ENCODE results near the gene SF3A2.

Gene SF3A2

GRCh38 chr19:2242092-2242537 lies 5.5 kb downstream of the SF3A2 start:
- no peak overlapping the region for H3K27ac ChIP-seq (ENCODE audit: low read depth, low read length, poor library complexity, severe bottlenecking)

GRCh38 chr19:2242816-2243215 lies 6.2 kb downstream of the SF3A2 start:
- Histone ChIP-seq H3K9ac (ENCODE audit: low read length) (no peak overlapping the region), H4K20me1 (ENCODE audit: insufficient read depth, low read length) (no peaks in the 10 kb centered on the region), H3K4me2 (ENCODE audit: low read length) (no peak overlapping the region)

More at GRCh38 chr19:2242092-2242537, 5.5 kb downstream of the SF3A2 start:
- no peaks in the 10 kb centered on the region for H3K27me3 ChIP-seq (ENCODE audit: insufficient read depth, low read length)
- H2AFZ ChIP-seq (ENCODE audit: low read length) = no peak overlapping the region
- peaks cover 41% of the 10 kb centered on the region for H3K4me1 ChIP-seq (ENCODE audit: insufficient read depth, low read length, severe bottlenecking)
- H3K4me2 ChIP-seq (ENCODE audit: low read length) = no peak overlapping the region; the same call in 1 of the 2 replicates
- no peaks in the 10 kb centered on the region for H4K20me1 ChIP-seq (ENCODE audit: insufficient read depth, low read length)
- no peaks in the 10 kb centered on the region for H3F3A ChIP-seq (ENCODE audit: insufficient read depth, low read length)
- peaks cover 52% of the 10 kb centered on the region for H3K79me2 ChIP-seq (ENCODE audit: insufficient read depth, low read length)
- H3K9ac ChIP-seq (ENCODE audit: low read length) = no peak overlapping the region
- no peak overlapping the region for H3K4me3 ChIP-seq (ENCODE audit: low read depth, low read length, poor library complexity, severe bottlenecking)
- H3K9me2 ChIP-seq (ENCODE audit: low read depth, low read length) = no peaks in the 10 kb centered on the region
- TF ChIP-seq CTCF (IDR thresholded peaks at IDR 0.05; ENCODE audit: low read length) = no peak
- no peak for TF ChIP-seq EZH2 (IDR thresholded peaks at IDR 0.05; ENCODE audit: borderline replicate concordance, low read length)
- no peaks in the 10 kb centered on the region for H3K9me3 ChIP-seq (ENCODE audit: low read length)
- H3K36me3 ChIP-seq (ENCODE audit: insufficient read depth, low read length) = peaks cover 56% of the 10 kb centered on the region

GRCh38 chr19:2243274-2244124 lies 6.9 kb downstream of the SF3A2 start:
- no peak overlapping the region for H3K4me3 ChIP-seq (ENCODE audit: low read depth, low read length, poor library complexity, severe bottlenecking)
- H3K9ac ChIP-seq (ENCODE audit: low read length) = no peak overlapping the region
- no peaks in the 10 kb centered on the region for H3K27me3 ChIP-seq (ENCODE audit: insufficient read depth, low read length)
- no peaks in the 10 kb centered on the region for H3K9me3 ChIP-seq (ENCODE audit: low read length)
- H3K4me1 ChIP-seq (ENCODE audit: insufficient read depth, low read length, severe bottlenecking) = peaks cover 30% of the 10 kb centered on the region
- TF ChIP-seq EZH2 (IDR thresholded peaks at IDR 0.05; ENCODE audit: borderline replicate concordance, low read length) = no peak
- no peak for TF ChIP-seq CTCF (IDR thresholded peaks at IDR 0.05; ENCODE audit: low read length)
- H3K79me2 ChIP-seq (ENCODE audit: insufficient read depth, low read length) = peaks cover 38% of the 10 kb centered on the region
- no peaks in the 10 kb centered on the region for H3K9me2 ChIP-seq (ENCODE audit: low read depth, low read length)
- H3K36me3 ChIP-seq (ENCODE audit: insufficient read depth, low read length) = peaks cover 61% of the 10 kb centered on the region
- H3K27ac ChIP-seq (ENCODE audit: low read depth, low read length, poor library complexity, severe bottlenecking) = no peak overlapping the region
- H3F3A ChIP-seq (ENCODE audit: insufficient read depth, low read length) = no peaks in the 10 kb centered on the region
- no peaks in the 10 kb centered on the region for H4K20me1 ChIP-seq (ENCODE audit: insufficient read depth, low read length)
- no peak overlapping the region for H3K4me2 ChIP-seq (ENCODE audit: low read length)
- no peak overlapping the region for H2AFZ ChIP-seq (ENCODE audit: low read length)

More at GRCh38 chr19:2242816-2243215, 6.2 kb downstream of the SF3A2 start:
- no peak overlapping the region for H2AFZ ChIP-seq (ENCODE audit: low read length)
- H3K9me2 ChIP-seq (ENCODE audit: low read depth, low read length) = no peaks in the 10 kb centered on the region
- no peak overlapping the region for H3K27ac ChIP-seq (ENCODE audit: low read depth, low read length, poor library complexity, severe bottlenecking)
- H3K4me1 ChIP-seq (ENCODE audit: insufficient read depth, low read length, severe bottlenecking) = peaks cover 37% of the 10 kb centered on the region
- no peaks in the 10 kb centered on the region for H3K27me3 ChIP-seq (ENCODE audit: insufficient read depth, low read length)
- no peak for TF ChIP-seq CTCF (IDR thresholded peaks at IDR 0.05; ENCODE audit: low read length)
- no peak for TF ChIP-seq EZH2 (IDR thresholded peaks at IDR 0.05; ENCODE audit: borderline replicate concordance, low read length)
- H3K36me3 ChIP-seq (ENCODE audit: insufficient read depth, low read length) = peaks cover 61% of the 10 kb centered on the region
- no peaks in the 10 kb centered on the region for H3F3A ChIP-seq (ENCODE audit: insufficient read depth, low read length)
- H3K4me3 ChIP-seq (ENCODE audit: low read depth, low read length, poor library complexity, severe bottlenecking) = no peak overlapping the region
- H3K79me2 ChIP-seq (ENCODE audit: insufficient read depth, low read length) = peaks cover 45% of the 10 kb centered on the region
- no peaks in the 10 kb centered on the region for H3K9me3 ChIP-seq (ENCODE audit: low read length)
